GM23338 (cell line): ENCODE data around the gene CARD9. TPM values are rescaled to one million over a fixed set of nuclear protein-coding genes. Genes with fewer than 3 reads are reported as not detected.
A peak's percentile ranks its signal among the peaks of the same experiment; 100 is the strongest.

Source experiments
- ATAC-seq: fragments of 200-7000 bp; cut with Tn5 transposase; 3 replicates; pipeline ENCODE4 v1.9.1; 2020
- DNase-seq: peaks from one replicate; pipeline ENCODE4 v3.0.0-alpha.2; 2015; ENCODE audit warnings: low spot score
- H2AFZ ChIP-seq: fragments of 200-600 bp; sonication (generic); 2 replicates; pipeline ENCODE4 v1.8.0; 2016; ENCODE audit warnings: antibody characterized with exemption, mild to moderate bottlenecking, moderate library complexity
- H3F3A ChIP-seq: fragments of 200-600 bp; sonication (generic); replicated peaks from 2 replicates; pipeline ENCODE4 v1.8.0; 2017; ENCODE audit warnings: antibody characterized with exemption, mixed run types, low read depth
- H3K27ac ChIP-seq: fragments of 200-600 bp; sonication (generic); 2 replicates; pipeline ENCODE4 v1.6.1; 2016; ENCODE audit warnings: low read depth
- H3K27me3 ChIP-seq: fragments of 200-600 bp; sonication (generic); 2 replicates; pipeline ENCODE4 v1.8.0; 2016; ENCODE audit warnings: mild to moderate bottlenecking, mixed run types, moderate library complexity; ENCODE audit not compliant: insufficient read depth
- H3K36me3 ChIP-seq: fragments of 200-600 bp; sonication (generic); 2 replicates; pipeline ENCODE4 v1.8.0; 2016; ENCODE audit warnings: mild to moderate bottlenecking; ENCODE audit not compliant: insufficient read depth
- H3K4me1 ChIP-seq: fragments of 200-600 bp; sonication (generic); 2 replicates; pipeline ENCODE4 v1.8.0; 2016; ENCODE audit warnings: mild to moderate bottlenecking, moderate library complexity; ENCODE audit not compliant: insufficient read depth
- H3K4me2 ChIP-seq: fragments of 200-600 bp; sonication (generic); 2 replicates; pipeline ENCODE4 v1.7.1; 2017; ENCODE audit warnings: mixed run types
- H3K4me3 ChIP-seq: fragments of 200-600 bp; sonication (generic); 2 replicates; pipeline ENCODE4 v1.6.1; 2016; ENCODE audit warnings: mixed run types
- H3K79me2 ChIP-seq: fragments of 200-600 bp; sonication (generic); replicated peaks from 2 replicates; pipeline ENCODE4 v1.8.0; 2017; ENCODE audit warnings: mild to moderate bottlenecking; ENCODE audit not compliant: insufficient read depth
- H3K9me2 ChIP-seq: fragments of 200-600 bp; sonication (generic); 2 replicates; pipeline ENCODE4 v1.8.0; 2017; ENCODE audit not compliant: insufficient read depth
- H4K20me1 ChIP-seq: fragments of 200-600 bp; sonication (generic); replicated peaks from 2 replicates; pipeline ENCODE4 v1.8.0; 2017; ENCODE audit warnings: mild to moderate bottlenecking; ENCODE audit not compliant: insufficient read depth
- H3K27ac Mint-ChIP-seq: 2 replicates; pipeline ENCODE4 v1.8.0; 2020; ENCODE audit warnings: inconsistent platforms, mild to moderate bottlenecking, moderate library complexity, mixed read lengths
- H3K27me3 Mint-ChIP-seq: 3 replicates; pipeline ENCODE4 v1.8.0; 2022; ENCODE audit warnings: low read depth, mild to moderate bottlenecking, moderate library complexity, mixed read lengths, inconsistent platforms; ENCODE audit not compliant: insufficient read depth, poor library complexity
- H3K36me3 Mint-ChIP-seq: 3 replicates; pipeline ENCODE4 v1.8.0; 2021; ENCODE audit warnings: low read depth, mild to moderate bottlenecking, inconsistent platforms, moderate library complexity, mixed read lengths
- H3K4me1 Mint-ChIP-seq: 3 replicates; pipeline ENCODE4 v1.8.0; 2020; ENCODE audit warnings: mild to moderate bottlenecking, inconsistent platforms, mixed read lengths
- H3K4me3 Mint-ChIP-seq: 3 replicates; pipeline ENCODE4 v1.8.0; 2021; ENCODE audit warnings: moderate library complexity, mild to moderate bottlenecking, inconsistent platforms, mixed read lengths
- H3K9me3 Mint-ChIP-seq: 3 replicates; pipeline ENCODE4 v1.8.0; 2020; ENCODE audit warnings: moderate library complexity, mild to moderate bottlenecking, inconsistent platforms, mixed read lengths
- CREB1 ChIP-seq: fragments of 250-450 bp; sonication (Bioruptor Pico); IDR thresholded peaks from 2 replicates; pipeline ENCODE4 v1.5.0; 2020; ENCODE audit warnings: low read depth, mild to moderate bottlenecking, moderate library complexity
- EZH2phosphoT487 ChIP-seq: fragments of 200-600 bp; sonication (generic); IDR thresholded peaks from one replicate; pipeline ENCODE4 v1.8.1; 2018; ENCODE audit warnings: antibody characterized with exemption; ENCODE audit not compliant: unreplicated experiment
- POLR2AphosphoS5 ChIP-seq: IDR thresholded peaks from 2 replicates; pipeline ENCODE4 v1.6.1; 2016; ENCODE audit warnings: antibody characterized with exemption, low read depth
- STAT1 ChIP-seq: IDR thresholded peaks from one replicate; pipeline ENCODE4 v1.6.1; 2016; ENCODE audit warnings: antibody characterized with exemption; ENCODE audit not compliant: unreplicated experiment
- ZNF114 ChIP-seq: fragments of 250-450 bp; sonication (Bioruptor Pico); IDR thresholded peaks from 2 replicates; pipeline ENCODE4 v1.5.0; 2020; ENCODE audit warnings: mild to moderate bottlenecking, moderate library complexity
- ZNF331 ChIP-seq: fragments of 250-450 bp; sonication (Bioruptor Pico); IDR thresholded peaks from 2 replicates; pipeline ENCODE4 v1.5.0; 2020; ENCODE audit warnings: low read depth, mild to moderate bottlenecking, moderate library complexity
- polyA plus RNA-seq: library from polyadenylated mRNA; unstranded; fragments of >200 nt; fragmentation: Nextera tagmentation; extraction: Ambion mirVana; gene quantifications from 2 replicates; pipeline ENCODE4 v1.2.1, GENCODE V29; 2016
- total RNA-seq: library from RNA; depleted of rRNA; stranded (reverse); fragments of >200 nt; shearing (Covaris generic); gene quantifications from 2 replicates; pipeline ENCODE4 v1.2.3, GENCODE V29; 2014
- TF ChIP-seq, protein P1 (sequence below): IDR thresholded peaks from one replicate; pipeline ENCODE4 v1.6.1; 2018; ENCODE audit warnings: antibody characterized with exemption; ENCODE audit not compliant: unreplicated experiment
- TF ChIP-seq, protein P2 (sequence below), 2 experiments: fragments of 200-600 bp in 1 of 2; sonication (generic) in 1 of 2; conservative IDR thresholded peaks; 2 replicates each; pipeline versions ENCODE4 v1.5.1 to v1.6.1; 2016 to 2017; ENCODE audit warnings: antibody characterized with exemption in 2 of 2, low read depth in 2 of 2, mild to moderate bottlenecking in 2 of 2, moderate library complexity in 1 of 2
- TF ChIP-seq, protein P3 (sequence below): IDR thresholded peaks from 2 replicates; pipeline ENCODE4 v1.6.1; 2016; ENCODE audit warnings: antibody characterized with exemption

CARD9 gene
- total and polyA plus RNA-seq, 2 experiments from 2014 or later: 0.49 to 0.63 TPM

DNA sequence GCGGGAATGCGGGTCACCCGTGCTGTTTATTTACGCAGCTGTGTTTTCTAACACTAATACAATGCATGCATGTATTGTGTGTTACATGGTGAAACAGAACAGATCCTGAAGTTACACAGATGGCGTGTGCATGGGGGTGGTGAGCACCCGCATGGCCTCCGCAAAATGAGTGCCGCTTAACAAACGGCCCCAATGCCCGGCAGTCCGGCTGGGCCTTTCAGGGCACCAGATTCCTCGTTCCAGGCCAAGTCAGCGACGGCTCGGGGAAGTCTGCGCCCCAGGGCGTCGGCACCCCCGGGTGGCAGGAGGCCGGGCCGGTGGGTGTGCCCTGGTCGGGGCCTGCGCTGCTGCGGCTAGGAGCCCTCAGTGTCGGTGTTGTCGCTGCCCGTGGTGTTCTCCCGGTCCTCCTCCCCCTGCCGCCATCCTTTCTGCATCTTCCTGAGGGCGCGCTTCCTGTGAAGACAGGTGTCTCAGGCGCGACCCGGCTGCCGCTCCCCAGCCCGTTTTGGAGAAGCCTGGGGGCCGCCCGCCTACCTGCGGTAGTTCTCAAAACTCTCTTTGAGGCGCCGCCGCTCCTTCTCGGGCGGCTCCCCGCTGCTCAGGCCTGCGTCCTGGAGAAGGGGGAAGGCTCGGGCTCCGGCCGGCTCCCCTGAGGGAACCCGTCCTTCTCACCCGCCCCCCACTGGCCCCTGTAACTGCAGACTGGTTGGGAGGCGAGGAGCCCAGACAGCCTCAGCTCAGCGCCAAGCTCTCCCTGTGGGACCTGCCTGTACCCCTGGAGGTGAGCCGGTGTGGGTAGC lies 9.3 kb downstream of the CARD9 start (continued):
- TF ChIP-seq, protein P1, sequence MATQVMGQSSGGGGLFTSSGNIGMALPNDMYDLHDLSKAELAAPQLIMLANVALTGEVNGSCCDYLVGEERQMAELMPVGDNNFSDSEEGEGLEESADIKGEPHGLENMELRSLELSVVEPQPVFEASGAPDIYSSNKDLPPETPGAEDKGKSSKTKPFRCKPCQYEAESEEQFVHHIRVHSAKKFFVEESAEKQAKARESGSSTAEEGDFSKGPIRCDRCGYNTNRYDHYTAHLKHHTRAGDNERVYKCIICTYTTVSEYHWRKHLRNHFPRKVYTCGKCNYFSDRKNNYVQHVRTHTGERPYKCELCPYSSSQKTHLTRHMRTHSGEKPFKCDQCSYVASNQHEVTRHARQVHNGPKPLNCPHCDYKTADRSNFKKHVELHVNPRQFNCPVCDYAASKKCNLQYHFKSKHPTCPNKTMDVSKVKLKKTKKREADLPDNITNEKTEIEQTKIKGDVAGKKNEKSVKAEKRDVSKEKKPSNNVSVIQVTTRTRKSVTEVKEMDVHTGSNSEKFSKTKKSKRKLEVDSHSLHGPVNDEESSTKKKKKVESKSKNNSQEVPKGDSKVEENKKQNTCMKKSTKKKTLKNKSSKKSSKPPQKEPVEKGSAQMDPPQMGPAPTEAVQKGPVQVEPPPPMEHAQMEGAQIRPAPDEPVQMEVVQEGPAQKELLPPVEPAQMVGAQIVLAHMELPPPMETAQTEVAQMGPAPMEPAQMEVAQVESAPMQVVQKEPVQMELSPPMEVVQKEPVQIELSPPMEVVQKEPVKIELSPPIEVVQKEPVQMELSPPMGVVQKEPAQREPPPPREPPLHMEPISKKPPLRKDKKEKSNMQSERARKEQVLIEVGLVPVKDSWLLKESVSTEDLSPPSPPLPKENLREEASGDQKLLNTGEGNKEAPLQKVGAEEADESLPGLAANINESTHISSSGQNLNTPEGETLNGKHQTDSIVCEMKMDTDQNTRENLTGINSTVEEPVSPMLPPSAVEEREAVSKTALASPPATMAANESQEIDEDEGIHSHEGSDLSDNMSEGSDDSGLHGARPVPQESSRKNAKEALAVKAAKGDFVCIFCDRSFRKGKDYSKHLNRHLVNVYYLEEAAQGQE: no peak
- no peak for TF ChIP-seq ZNF114 (CRISPR knock-in tag)
- TF ChIP-seq CREB1 (CRISPR knock-in tag): no peak

DNA sequence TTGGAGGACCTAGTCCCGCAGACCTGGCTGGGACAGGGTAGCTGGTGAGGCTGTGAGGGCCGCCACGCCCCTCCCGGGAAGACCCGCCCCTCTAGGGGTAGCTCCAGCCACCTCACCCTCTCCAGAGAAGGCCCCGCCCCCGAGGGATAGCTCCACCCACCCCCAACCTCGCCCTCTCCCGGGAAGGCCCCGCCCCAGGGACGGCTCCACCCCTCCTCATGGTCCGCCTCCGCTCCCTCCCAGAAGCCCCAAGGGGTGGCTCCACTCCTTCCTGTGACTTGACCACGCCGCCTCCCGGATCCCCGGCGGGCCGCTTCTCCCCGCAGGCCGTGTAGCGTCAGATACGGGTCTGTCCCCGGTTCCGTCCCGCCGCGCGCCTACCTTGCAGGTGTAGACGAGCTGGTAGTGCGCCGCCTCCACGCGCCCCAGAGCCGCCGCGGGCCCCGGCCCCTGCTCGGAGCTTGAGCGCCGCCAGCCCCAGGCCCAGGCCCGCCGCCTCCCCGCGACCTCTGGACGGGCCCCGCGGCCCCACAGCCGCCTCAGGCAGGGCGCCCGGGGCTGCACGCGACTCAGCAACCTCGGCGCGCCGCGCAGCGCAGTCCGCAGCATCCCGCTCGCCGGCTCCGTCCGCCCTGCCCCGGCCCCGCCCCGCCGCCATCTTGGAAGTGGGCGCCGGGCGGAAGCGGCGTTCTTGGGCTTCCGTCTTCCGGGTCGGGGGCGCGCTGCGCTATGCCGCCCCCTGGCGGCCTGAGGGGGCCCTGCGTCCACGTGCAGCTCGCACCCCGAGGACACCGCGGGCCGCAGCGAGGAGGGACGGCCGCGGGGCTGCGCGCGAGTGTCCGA lies 10.1 kb downstream of the CARD9 start, which contains the start of gene DNLZ:
Gene DNLZ (minus strand): TSS at position 639 of the 843 bp plus-strand sequence. CDS start 30 bp downstream, at position 609.
- no peaks in the 10 kb centered on the region for H3K79me2 ChIP-seq
- Mint-ChIP-seq H3K4me3 (peak within 1 kb of the TSS; percentile 82), H3K27ac (peak within 1 kb of the TSS; percentile 90), H3K4me1 (peaks cover 9% of the 10 kb centered on the region; the same call in 1 of the 3 replicates), H3K9me3 (no peaks in the 10 kb centered on the region), H3K27me3 (peaks cover 21% of the 10 kb centered on the region), H3K36me3 (no peaks in the 10 kb centered on the region)
- no peak within 1 kb of the TSS for H3K27ac ChIP-seq
- no peaks in the 10 kb centered on the region; the same call in 1 of the 2 replicates for H3K4me1 ChIP-seq
- H3F3A ChIP-seq: no peaks in the 10 kb centered on the region
- H3K4me3 ChIP-seq: peak within 1 kb of the TSS; percentile 77
- TF ChIP-seq POLR2AphosphoS5 (peak; percentile 85), CREB1 (CRISPR knock-in tag) (peak; percentile 81), STAT1 (no peak), EZH2phosphoT487 (no peak), ZNF331 (CRISPR knock-in tag) (no peak)
- TF ChIP-seq, protein P2, sequence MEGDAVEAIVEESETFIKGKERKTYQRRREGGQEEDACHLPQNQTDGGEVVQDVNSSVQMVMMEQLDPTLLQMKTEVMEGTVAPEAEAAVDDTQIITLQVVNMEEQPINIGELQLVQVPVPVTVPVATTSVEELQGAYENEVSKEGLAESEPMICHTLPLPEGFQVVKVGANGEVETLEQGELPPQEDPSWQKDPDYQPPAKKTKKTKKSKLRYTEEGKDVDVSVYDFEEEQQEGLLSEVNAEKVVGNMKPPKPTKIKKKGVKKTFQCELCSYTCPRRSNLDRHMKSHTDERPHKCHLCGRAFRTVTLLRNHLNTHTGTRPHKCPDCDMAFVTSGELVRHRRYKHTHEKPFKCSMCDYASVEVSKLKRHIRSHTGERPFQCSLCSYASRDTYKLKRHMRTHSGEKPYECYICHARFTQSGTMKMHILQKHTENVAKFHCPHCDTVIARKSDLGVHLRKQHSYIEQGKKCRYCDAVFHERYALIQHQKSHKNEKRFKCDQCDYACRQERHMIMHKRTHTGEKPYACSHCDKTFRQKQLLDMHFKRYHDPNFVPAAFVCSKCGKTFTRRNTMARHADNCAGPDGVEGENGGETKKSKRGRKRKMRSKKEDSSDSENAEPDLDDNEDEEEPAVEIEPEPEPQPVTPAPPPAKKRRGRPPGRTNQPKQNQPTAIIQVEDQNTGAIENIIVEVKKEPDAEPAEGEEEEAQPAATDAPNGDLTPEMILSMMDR (conservative IDR thresholded peaks at IDR 0.05; ENCODE audit: low read depth in 2 of 2): peak; percentile 65 to 88
- TF ChIP-seq, protein P3, sequence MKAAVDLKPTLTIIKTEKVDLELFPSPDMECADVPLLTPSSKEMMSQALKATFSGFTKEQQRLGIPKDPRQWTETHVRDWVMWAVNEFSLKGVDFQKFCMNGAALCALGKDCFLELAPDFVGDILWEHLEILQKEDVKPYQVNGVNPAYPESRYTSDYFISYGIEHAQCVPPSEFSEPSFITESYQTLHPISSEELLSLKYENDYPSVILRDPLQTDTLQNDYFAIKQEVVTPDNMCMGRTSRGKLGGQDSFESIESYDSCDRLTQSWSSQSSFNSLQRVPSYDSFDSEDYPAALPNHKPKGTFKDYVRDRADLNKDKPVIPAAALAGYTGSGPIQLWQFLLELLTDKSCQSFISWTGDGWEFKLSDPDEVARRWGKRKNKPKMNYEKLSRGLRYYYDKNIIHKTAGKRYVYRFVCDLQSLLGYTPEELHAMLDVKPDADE: peak; percentile 81
- DNase-seq: peak; percentile 96
- H3K27me3 ChIP-seq: no peaks in the 10 kb centered on the region
- peak; percentile 75 for ATAC-seq
- H3K36me3 ChIP-seq: no peaks in the 10 kb centered on the region
- no peaks in the 10 kb centered on the region for H3K9me2 ChIP-seq
- H4K20me1 ChIP-seq: no peaks in the 10 kb centered on the region
- H3K4me2 ChIP-seq: peak within 1 kb of the TSS; percentile 78; the same call in 1 of the 2 replicates
- H2AFZ ChIP-seq: no peak within 1 kb of the TSS
